ENCODE results near the gene INPP5D.
"Not testable (repeated sequence)": the region's sequence is repeated elsewhere in the genome, so short reads cannot be mapped to it uniquely, and the experiment has no call there.

The INPP5D gene

DNA sequence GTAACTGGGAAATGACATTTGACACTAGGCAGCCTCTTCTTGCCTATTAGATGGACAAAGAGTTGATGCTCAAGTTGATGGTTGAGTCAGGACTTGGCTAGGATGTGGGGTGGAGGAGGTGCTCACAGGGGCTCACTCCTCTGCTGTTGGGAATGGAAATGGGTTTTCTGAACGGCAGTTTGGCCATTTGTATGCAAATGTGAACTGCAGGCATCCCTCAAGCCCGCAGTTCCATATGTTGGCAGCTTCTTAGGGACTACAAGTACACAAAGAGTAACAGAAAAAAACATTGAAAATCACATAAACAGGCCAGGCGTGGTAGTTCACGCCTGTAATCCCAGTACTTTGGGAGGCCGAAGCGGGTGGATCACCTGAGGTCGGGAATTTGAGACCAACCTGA, 80.8 kb downstream of the INPP5D start:
- DNase-seq: no peak

DNA sequence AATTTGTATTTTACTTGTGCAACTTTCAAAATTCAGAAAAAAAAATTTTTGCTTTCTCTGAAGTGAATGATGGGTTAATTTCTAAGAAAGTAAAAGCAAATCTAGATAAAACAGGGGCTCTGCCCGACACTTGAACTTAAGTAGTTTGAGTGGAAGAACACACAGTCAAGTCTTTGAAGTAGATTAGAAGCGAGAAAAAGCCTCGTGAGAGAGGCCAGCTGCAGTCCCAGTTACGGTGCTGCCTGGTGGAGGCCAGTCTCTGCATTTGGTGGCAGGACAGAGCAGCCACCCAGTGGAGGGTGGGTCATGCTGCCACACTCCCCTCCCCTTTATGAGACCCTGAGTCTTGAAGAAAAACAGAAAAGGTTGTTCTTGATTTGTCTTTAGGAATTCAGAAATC, 81.8 kb downstream of the INPP5D start:
- DNase-seq: no peak

DNA sequence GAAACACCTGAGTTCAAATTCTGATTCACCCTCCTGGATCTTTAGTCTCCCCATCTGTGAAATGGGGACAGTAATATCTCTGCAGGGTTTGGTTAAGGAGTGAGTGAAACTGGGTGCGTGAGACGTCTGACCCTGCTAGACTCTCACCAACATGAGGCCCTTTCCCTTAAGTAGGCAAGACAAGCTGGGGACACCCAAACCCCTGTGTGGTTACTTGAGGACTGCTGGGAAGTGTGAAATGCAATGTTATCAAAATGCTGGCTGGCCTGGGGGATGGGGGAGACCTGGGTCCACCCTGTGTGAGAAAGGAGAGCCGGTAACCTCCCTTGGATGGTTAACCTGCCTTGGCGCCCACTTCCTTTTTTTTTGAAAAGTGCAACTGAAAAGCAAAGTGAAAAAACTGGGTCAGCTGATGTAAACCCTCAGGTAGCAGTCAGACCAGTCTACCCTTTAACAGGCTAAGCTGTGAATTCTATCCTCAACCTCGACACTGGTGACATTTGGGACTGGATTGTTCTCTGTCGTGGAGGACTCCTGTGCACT, 82.3 kb downstream of the INPP5D start:
- no peak for DNase-seq

DNA sequence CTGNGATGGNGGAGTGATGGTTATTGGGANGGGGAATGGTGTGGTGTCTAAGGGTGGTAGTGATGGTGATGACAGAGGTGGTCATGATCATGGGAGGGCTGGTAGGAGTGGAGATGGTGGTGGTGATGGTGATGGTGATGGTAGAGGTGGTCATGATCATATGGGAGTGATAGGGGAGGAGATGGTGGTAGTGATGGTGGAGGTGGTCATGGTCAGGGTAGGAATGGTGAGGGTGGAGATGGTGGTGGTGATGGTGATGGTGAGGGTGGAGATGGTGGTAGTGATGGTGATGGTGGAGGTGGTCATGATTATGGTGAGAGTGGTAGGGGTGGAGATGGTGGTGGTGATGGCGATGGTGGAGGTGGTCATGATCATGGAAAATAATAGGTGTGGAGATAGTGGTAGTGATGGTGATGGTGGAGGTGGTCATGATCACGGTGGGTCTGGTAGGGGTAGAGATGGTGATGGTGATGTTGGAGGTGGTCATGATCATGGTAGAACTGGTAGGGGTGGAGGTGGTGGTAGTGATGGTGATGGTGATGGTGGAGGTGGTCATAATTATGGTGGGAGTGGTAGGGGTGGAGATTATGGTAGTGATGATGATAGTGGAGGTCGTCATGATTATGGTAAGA, 83.7 kb downstream of the INPP5D start:
- no peak for DNase-seq

DNA sequence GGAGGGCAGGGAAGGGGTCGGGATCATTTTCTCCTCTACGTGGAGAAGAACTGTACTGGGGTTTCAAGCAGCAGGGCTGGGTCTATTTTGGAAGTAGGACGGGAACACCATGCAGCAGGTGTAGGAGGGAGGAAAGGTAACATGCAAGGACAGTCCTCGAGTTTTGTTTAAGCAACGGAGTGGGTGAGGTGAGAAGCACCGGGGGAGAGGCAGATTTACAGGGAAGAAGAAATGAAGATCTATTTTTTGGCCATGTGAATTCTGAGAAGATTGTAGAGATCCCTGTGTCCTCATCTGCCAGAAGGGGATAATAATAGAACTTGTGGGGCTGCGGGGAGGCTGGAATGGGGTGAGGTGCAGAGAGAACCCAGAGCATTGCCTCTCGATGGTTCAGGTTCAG, 85.6 kb downstream of the INPP5D start:
- DNase-seq: peak in 3 of 56 donors; percentile 9 to 26 (median 17)

DNA sequence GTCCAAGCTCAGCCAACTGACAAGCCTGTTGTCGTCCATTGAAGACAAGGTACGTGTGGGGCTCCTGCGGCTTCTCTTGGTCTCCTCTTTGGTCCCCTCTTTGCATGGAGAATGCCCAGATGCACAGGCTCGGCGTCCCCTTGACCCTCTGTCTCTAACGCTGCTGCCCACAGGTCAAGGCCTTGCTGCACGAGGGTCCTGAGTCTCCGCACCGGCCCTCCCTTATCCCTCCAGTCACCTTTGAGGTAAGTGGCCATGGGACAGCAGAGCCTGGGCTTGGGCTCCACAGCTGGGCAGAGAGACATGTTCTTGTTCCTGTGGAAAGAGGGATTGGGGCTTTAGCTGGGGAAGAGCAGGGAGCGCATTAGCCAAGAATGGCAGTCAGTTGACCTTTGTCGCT, 86.1 kb downstream of the INPP5D start:
- DNase-seq: no peak

DNA sequence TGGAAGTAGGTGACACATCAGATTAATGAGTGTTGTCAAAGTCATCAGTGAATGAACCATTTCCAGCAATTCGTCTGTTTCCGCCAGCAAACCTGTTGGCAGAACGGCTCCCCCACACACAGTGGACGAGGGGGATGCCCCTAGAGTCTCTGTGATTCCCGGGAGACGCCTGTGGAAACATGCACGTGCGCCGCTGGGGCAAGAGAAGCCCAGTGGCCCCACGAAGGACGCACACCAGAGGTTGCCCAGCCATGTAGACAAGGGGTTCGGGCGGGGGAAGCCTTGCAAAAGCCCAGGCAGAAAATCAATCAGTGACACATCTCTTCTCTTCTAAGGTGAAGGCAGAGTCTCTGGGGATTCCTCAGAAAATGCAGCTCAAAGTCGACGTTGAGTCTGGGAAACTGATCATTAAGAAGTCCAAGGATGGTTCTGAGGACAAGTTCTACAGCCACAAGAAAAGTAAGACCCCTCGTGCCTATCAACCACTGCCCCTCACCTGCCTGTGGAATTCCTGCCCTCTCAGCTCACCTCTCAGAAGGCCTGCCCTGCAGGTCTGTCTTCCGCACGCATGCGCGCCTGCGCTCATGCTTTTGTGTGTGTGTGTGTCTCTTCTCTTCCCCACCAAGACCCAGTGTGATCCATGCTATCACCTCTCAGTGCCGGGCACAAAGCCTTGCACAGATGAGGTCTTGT, 87.1 kb downstream of the INPP5D start:
- DNase-seq: no peak

DNA sequence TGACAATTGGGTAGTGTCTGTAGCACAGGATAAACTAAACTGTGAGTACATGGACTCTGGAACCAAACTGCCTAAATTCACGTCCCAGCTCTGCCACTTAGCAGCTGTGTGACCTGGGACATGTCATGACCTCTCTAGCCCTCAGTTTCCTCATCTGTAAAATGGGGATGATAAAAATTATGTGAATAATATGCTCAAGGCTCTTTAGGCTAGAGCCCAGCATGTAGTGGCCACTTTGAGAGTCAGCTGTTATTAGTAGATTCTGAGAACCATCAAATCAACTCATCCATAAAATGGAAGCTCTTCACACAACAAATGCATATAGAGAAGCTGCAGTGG, 87.7 kb downstream of the INPP5D start:
- DNase-seq: no peak

DNA sequence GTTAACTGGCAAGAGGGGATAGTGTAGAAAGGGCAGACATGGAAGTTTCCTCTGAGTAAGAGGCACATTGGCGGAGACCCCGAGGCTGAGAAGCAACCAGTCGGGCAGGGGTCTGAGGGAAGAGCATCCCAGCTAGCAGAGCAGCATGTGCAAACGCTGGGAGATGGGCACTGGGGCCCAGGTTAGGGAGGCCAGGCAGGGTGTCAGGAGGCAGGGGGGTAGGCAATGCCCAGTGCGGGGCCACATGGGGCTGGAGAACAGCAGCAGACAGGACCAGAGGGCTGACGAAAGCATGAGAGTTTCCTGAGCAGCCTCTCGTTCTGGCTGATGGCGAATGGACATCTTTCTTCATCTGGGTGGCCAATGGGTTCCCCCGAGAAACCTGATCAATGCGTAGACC, 88.2 kb downstream of the INPP5D start:
- no peak for DNase-seq

DNA sequence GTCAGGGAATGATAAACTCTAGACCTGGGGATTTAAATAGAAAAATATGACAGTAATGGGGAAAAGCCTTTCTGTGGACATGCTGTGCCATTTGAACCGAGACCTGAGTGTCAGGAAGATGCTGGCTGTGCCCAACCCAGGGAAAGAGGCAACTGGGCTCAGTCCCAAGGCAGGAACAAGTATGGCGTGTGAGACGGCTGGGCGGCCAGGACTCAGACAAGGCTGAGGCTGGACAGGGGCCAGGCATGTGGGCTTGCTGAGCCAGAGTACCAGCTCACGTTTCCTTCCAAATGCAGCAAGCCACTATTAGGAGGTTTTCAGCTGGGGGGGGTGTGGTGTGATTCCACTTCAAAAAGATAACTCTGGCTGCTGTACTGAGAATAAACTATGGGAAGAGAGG, 92.4 kb downstream of the INPP5D start:
- DNase-seq: peak in 20 of 56 donors; percentile 9 to 59 (median 20)

DNA sequence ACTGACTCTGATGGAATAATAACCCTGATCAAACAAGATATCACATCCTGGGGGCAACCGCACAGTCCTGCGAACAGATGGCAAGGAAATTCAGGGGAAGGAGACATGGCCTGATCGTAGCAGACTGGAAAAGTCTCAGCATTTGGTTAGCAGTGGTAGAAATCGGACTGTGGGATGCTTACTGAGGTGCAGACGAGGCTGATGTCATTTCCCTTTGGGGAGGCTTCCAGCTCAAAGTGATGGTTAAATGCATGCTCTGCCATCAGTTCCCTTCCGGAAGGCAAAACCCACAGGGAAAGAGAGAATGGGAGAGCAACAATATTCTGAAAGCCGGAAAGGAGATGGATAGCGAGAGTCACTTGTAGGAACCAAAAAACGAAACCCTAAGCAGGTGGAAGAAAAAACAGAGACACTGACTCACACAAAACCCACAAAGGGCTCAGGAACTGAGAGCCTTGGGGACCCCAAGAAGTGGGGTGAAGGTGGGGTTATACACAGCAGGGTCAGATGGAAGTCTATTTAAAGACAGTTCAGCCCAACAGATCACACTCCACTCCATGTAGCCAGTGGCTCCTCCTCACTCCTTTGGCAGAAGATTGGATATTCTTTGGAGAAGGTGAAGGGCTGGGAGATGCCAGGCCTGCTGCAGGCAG, 93.1 kb downstream of the INPP5D start:
- DNase-seq: no peak

DNA sequence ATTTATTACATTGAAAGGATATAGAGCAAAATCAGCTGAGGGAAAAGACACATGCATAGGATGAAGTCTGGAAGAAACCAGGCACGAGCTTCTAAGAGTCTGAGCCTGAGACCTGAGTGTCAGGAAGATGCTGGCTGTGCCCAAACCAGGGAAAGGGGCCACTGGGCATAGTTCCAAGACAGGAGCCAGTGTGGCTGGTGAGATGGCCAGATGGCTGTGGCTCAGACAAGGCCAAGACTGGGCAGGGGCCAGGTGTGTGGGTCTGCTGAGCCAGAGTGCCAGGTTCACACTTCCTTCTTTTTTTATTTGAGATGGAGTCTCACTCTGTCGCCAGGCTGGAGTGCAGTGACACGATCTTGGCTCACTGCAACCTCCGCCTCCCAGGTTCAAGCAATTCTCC, 95.9 kb downstream of the INPP5D start:
- no peak for DNase-seq

DNA sequence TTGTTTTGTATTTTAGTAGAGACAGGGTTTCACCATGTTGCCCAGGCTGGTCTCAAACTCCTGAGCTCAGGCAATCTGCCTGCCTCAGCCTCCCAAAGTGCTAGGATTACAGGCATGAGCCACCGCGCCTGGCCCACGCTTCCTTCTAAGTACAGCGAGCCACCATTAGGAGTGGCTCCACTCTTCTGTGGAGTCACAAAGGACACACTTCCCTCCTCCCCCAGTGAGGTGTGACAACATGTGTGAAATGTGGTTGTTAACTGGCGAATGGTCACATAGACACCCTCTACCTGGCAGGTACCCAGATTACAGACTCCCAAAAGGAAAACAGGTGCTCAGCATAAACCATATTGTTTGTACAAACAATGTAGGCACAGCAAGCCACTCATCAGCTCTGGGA, 96.3 kb downstream of the INPP5D start:
- DNase-seq: not testable (repeated sequence)

DNA sequence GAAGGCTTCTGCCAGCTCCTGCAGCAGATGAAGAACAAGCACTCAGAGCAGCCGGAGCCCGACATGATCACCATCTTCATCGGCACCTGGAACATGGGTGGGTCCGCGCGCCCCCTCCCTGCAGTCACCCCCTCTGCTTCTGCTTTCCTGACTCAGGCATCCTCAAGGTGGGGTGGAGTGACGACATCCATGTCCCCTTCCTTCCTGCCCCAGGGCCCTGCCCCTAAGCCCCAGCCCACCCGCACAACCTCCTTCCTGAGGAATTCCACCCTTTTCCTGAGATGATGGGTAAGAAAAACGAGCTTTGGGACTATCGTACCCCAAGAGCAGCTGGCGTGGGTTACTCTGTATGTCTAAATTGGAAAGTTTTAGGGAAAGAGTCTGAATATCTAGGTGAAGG, 101.6 kb downstream of the INPP5D start:
- no peak for DNase-seq

DNA sequence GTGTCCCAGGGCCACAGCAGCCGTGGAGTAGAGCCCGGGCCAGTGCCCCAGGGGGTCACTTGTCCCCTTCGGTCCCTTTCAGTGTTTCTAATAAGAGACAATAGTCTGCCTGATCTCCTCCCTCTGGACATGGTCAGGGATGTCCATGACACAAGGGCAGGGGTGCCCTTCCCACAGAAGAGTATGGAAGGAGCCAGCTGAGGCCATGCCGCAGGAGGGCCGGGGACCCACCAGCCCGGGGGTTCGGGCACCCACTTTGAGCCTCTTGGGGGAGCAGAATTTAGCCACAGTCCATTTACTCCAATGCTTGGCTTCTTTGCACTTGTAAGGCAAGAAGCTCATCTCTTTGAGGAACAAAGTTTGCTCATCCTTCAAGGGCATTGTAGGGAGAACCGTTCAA, 102.6 kb downstream of the INPP5D start:
- no peak for DNase-seq

DNA sequence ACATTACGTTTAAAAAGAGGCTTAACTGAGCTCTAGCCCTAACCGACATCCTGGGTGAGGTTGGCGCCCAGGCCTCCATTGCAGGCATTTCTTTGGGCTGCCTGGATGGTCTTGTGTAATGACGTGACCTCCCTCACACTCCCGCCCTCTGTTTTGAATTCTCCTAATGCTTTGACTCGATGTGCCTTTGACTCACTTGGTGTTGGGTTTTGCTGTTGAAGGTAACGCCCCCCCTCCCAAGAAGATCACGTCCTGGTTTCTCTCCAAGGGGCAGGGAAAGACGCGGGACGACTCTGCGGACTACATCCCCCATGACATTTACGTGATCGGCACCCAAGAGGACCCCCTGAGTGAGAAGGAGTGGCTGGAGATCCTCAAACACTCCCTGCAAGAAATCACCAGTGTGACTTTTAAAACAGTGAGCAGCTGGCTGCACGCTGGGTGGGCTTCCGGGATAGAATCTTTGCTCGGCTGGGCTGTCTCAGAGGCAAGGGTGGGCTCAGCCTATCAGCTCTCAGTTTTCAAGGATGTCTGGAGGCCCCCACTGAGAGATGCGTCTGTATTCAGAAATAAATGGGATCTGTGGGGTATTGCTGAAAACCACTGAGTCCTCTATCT, 103.5 kb downstream of the INPP5D start:
- DNase-seq: no peak

DNA sequence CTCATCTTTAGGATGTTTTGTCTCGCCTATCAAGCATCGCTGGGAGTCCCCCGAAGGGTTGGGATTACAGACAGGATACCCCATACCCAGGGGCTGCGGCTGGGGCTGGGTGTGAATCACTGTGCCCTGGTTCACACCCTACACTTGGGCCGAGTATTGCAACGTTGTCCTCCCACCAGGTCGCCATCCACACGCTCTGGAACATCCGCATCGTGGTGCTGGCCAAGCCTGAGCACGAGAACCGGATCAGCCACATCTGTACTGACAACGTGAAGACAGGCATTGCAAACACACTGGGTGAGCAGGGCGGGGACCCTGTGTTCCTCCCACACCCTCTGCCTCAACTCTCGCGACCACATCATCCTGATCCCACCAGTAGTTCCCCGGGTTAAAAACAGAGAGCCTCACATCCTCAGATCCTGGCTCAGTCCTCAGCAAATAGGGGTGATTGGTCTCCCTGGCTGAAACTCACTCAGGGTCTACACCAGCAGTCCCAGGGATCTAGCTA, 104.0 kb downstream of the INPP5D start:
- no peak for DNase-seq

DNA sequence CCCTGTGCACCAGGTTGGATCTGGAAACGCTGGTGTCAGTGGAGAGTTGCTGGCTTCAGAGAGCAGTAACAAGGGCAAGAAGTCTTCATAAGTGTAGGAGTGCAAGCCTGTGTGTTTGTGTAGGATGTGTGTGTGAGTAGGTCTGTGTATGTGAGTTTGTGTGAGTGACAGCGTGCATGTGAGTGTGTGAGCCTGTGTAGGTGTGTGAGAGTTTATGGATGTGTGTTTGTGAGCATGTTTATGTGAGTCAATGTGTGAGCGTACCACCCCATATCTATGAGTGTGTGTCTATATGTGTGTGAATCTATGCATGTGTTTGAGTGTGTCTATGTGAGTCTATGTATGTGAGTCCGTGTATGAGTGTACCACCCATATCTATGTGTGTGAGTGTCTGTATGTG, 104.8 kb downstream of the INPP5D start:
- DNase-seq: no peak

DNA sequence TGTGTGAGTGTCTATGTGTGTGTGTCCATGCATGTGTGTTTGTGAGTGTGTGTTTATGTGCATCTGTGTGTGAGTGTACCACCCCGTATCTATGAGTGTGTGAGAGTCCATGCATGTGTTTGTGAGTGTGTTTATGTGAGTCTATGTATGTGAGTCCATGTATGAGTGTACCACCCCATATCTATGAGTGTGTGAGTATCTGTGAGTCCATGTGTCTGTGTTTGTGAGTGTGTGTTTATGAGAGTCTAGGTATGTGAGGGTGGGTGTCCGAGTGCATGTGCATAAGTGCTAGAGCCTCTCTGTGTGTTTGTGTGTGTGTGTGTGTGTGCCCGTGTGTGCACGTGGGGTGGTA, 105.4 kb downstream of the INPP5D start:
- no peak for DNase-seq

DNA sequence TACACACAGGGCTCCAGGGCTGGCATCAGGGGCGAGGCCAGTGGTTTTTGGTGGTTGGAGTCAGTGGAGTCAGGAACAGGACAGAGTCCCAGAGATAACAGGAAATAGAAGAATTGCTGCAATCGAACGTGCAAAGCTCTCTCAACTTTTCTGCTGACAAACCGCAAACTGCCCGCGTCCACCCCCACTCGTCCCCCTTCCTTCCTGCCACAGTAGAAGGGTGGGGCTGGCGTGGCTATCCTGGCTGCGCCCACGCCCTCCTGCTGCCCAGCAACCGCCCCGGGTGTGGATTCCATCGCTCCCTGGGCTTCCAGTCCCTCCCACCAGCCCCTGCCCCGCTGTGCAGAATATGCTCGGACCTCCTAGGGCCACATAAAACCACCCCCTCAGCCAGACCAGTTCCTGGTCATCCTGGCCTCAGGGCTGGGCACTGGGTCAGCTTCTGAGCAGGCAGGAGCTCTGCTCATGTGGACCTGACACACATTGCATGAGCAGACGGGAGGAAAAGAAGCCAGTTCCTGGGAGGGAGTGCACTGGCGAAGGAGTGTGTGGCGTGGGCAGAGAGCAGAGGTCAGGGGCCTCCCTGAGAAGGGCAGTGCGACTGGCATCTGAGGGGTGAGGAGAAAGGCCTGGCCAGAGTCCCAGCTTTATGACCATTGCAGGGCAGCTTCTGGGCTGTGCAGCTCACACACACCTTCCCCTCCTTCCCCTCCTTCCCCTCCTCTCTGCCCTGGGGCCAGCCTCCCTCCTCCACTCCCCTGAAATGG, 105.9 kb downstream of the INPP5D start:
- DNase-seq: peak in 1 of 56 donors; percentile 9

DNA sequence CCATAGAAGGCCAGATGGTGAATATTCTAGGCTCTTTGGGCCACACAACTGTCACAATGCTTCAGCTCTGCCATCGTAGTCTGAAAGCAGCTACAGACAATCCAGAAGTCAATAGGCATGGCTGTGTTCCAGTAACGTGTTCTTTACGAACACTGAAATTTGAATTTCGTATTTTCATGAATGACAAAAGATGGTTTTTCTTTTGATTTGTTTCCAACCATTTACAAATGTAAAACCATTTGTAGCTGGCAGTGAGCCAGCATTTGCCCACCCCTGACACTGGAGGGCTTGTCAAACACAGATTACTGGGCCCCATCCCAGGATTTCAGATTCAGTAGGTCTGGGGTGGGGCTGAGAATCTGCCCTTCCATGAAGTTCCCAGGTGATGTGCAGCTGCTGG, 108.3 kb downstream of the INPP5D start:
- peak in 1 of 56 donors; percentile 36 for DNase-seq
